A673 (cell line): ENCODE measurements around the gene LMO2. TPM values are rescaled to one million over a fixed set of nuclear protein-coding genes. Genes with fewer than 3 reads are reported as not detected.
A peak's percentile ranks its signal among the peaks of the same experiment; 100 is the strongest.

ENCODE experiments used
- BruUV-seq: library from RNA; stranded (reverse); fragments of 400-500 nt; replicated peaks from 2 replicates; lab custom pipeline; 2021; lab: Mats Ljungman, UMichigan
- CTCF ChIA-PET: fragments of 300-600 bp; sonication (Branson Sonifier 250); formaldehyde crosslinking; loops from one replicate; lab custom pipeline; 2022; ENCODE audit warnings: antibody characterized with exemption; lab: Charles Lee
- POLR2A ChIA-PET: fragments of 300-600 bp; sonication (Branson Sonifier 250); formaldehyde crosslinking; loops from one replicate; lab custom pipeline; 2022; ENCODE audit warnings: antibody characterized with exemption; ENCODE audit not compliant: low non-redundant PET; lab: Charles Lee
- DNase-seq: peaks from one replicate; pipeline ENCODE4 v3.0.0-alpha.2; 2015; ENCODE audit warnings: low spot score
- H3K27ac ChIP-seq: fragments of 200-600 bp; sonication (generic); 2 replicates; pipeline ENCODE4 v1.5.1; 2016; ENCODE audit warnings: mixed run types, low read depth, mild to moderate bottlenecking, mixed read lengths, antibody characterized with exemption, low read length; ENCODE audit not compliant: poor library complexity, severe bottlenecking
- H3K27me3 ChIP-seq: fragments of 200-600 bp; sonication (generic); replicated peaks from 2 replicates; pipeline ENCODE4 v1.6.1; 2017; ENCODE audit warnings: mixed run types, low read depth, mild to moderate bottlenecking, mixed read lengths, antibody characterized with exemption, low read length; ENCODE audit not compliant: insufficient read depth, poor library complexity
- H3K36me3 ChIP-seq: fragments of 200-600 bp; sonication (generic); 2 replicates; pipeline ENCODE4 v1.6.1; 2016; ENCODE audit warnings: mixed run types, mild to moderate bottlenecking, mixed read lengths, antibody characterized with exemption, low read length; ENCODE audit not compliant: insufficient read depth, poor library complexity, severe bottlenecking
- H3K4me1 ChIP-seq: fragments of 200-600 bp; sonication (generic); 2 replicates; pipeline ENCODE4 v1.6.1; 2017; ENCODE audit warnings: mixed run types, mild to moderate bottlenecking, mixed read lengths, antibody characterized with exemption, low read length; ENCODE audit not compliant: insufficient read depth, poor library complexity, severe bottlenecking
- H3K4me3 ChIP-seq: fragments of 200-600 bp; sonication (generic); 2 replicates; pipeline ENCODE4 v1.5.1; 2016; ENCODE audit warnings: low read depth, mixed run types, mild to moderate bottlenecking, mixed read lengths, low read length; ENCODE audit not compliant: poor library complexity, severe bottlenecking
- H3K9me3 ChIP-seq: fragments of 200-600 bp; sonication (generic); 2 replicates; pipeline ENCODE4 v1.6.1; 2016; ENCODE audit warnings: mixed run types, low read depth, mild to moderate bottlenecking, mixed read lengths, antibody characterized with exemption, low read length; ENCODE audit not compliant: poor library complexity, severe bottlenecking
- CTCF ChIP-seq: fragments of 300-800, 200-600 bp; sonication (generic); conservative IDR thresholded peaks from 2 replicates; pipeline ENCODE4 v1.5.1; 2017; ENCODE audit warnings: low read depth, mild to moderate bottlenecking, antibody characterized with exemption, low read length, moderate library complexity, mixed read lengths
- EZH2 ChIP-seq: fragments of 200-600 bp; sonication (generic); IDR thresholded peaks from 2 replicates; pipeline ENCODE4 v1.6.1; 2017; ENCODE audit warnings: borderline replicate concordance, low read depth, mild to moderate bottlenecking, mixed read lengths, antibody characterized with exemption, low read length; ENCODE audit not compliant: poor library complexity, severe bottlenecking
- intact Hi-C: fragments of 100-400 bp; cut with micrococcal nuclease; formaldehyde crosslinking; loops from one replicate; pipeline ENCODE4 v1.10.0; 2022; ENCODE audit not compliant: unreplicated experiment
- total RNA-seq: library from RNA; stranded (reverse); gene quantifications from 2 replicates; pipeline ENCODE4 v1.2.3, GENCODE V29; 2021

Gene LMO2
- total RNA-seq, 1 experiment from 2014 or later: 39.0 TPM

- BruUV-seq: no TSS peak
- H3K4me1 ChIP-seq: peaks cover 25% of the 10 kb centered on the region
- POLR2A ChIA-PET: no interaction called here
- no peaks in the 10 kb centered on the region for H3K27me3 ChIP-seq
- H3K27ac ChIP-seq: no peak overlapping the region
- H3K4me3 ChIP-seq: no peak overlapping the region
- H3K9me3 ChIP-seq: peaks cover 9% of the 10 kb centered on the region
- H3K36me3 ChIP-seq: no peaks in the 10 kb centered on the region
- intact Hi-C loops: no loop called here
- DNase-seq: no peak
- CTCF ChIA-PET: no interaction called here
- TF ChIP-seq EZH2 (no peak), CTCF (no peak)
Measured at GRCh38 chr11:33915526-33915925, 23.6 kb upstream of the LMO2 start.

- Histone ChIP-seq H3K36me3 (no peaks in the 10 kb centered on the region), H3K4me3 (no peak overlapping the region), H3K27me3 (no peaks in the 10 kb centered on the region), H3K27ac (no peak overlapping the region), H3K4me1 (peaks cover 31% of the 10 kb centered on the region), H3K9me3 (peaks cover 9% of the 10 kb centered on the region)
- intact Hi-C loops: no loop called here
- BruUV-seq: no TSS peak
- CTCF ChIA-PET: no interaction called here
- POLR2A ChIA-PET: interaction anchor here (0.6 to 0.7 kb wide), 2 partner anchors 10 to 757 kb away, joined by 4 to 5 read pairs; no protein-coding TSS in a partner anchor
- TF ChIP-seq CTCF (no peak), EZH2 (no peak)
- DNase-seq: no peak
Measured at GRCh38 chr11:33913991-33914390, 22.1 kb upstream of the LMO2 start.

GRCh38 chr11:33912405-33913361, 20.8 kb upstream of the LMO2 start:
- intact Hi-C loops: no loop called here
- POLR2A ChIA-PET: interaction anchor here (0.6 to 0.7 kb wide), 3 partner anchors 42 to 542 kb away, joined by 3 to 7 read pairs (median 4); no protein-coding TSS in a partner anchor

More at GRCh38 chr11:33912405-33913361, 20.8 kb upstream of the LMO2 start:
- Histone ChIP-seq H3K27me3 (no peaks in the 10 kb centered on the region), H3K4me3 (no peak overlapping the region), H3K27ac (no peak overlapping the region), H3K9me3 (peaks cover 9% of the 10 kb centered on the region), H3K4me1 (peaks cover 33% of the 10 kb centered on the region), H3K36me3 (no peaks in the 10 kb centered on the region)
- TF ChIP-seq EZH2 (no peak), CTCF (no peak)
- peak; percentile 80 for DNase-seq
- CTCF ChIA-PET: no interaction called here
- no TSS peak for BruUV-seq
